AG04450 (cell line): ENCODE results near the gene RTN4RL2. TPM values are rescaled to one million over a fixed set of nuclear protein-coding genes. Genes with fewer than 3 reads are reported as not detected.

Source experiments
- CTCF ChIA-PET: fragments of 300-600, 350-600 bp; formaldehyde crosslinking; extraction: SDS; loops from one replicate; lab custom pipeline; 2022; ENCODE audit warnings: antibody characterized with exemption, inconsistent platforms; lab: Charles Lee
- POLR2A ChIA-PET: fragments of 350-600 bp; formaldehyde crosslinking; extraction: SDS; loops from one replicate; lab custom pipeline; 2021; ENCODE audit warnings: antibody characterized with exemption, inconsistent platforms; lab: Yijun Ruan, JAX
- DNase-seq: peaks from one replicate; pipeline ENCODE4 v3.0.0-alpha.2; 2011; ENCODE audit warnings: low read depth, low spot score
- H3K27ac ChIP-seq: one replicate; pipeline ENCODE4 v1.5.1; 2012; ENCODE audit warnings: low read depth, low read length, control low read depth
- H3K27me3 ChIP-seq: one replicate; pipeline ENCODE4 v1.6.0; 2012; ENCODE audit warnings: low read length; ENCODE audit not compliant: control insufficient read depth, insufficient read depth
- H3K4me3 ChIP-seq: 2 replicates; pipeline ENCODE4 v1.5.1; 2011; ENCODE audit warnings: mild to moderate bottlenecking, low read depth, low read length, control low read depth
- H3K9me3 ChIP-seq: 2 replicates; pipeline ENCODE4 v1.5.1; 2012; ENCODE audit warnings: low read length; ENCODE audit not compliant: control insufficient read depth, insufficient read depth
- CTCF ChIP-seq: IDR thresholded peaks from 2 replicates; pipeline ENCODE4 v1.5.1; 2011; ENCODE audit warnings: low read depth, low read length, control low read depth, inconsistent platforms
- polyA plus RNA-seq: library from polyadenylated mRNA; depleted of rRNA; stranded (reverse); fragments of >200 nt; gene quantifications from 2 replicates; pipeline ENCODE4 v1.2.3, GENCODE V29; 2011

RTN4RL2 gene
- polyA plus RNA-seq, 1 experiment = 0.11 TPM

- TF ChIP-seq CTCF = no peak
- CTCF ChIA-PET = interaction anchor here (0.7 to 3.5 kb wide), 6 partner anchors 9 to 44 kb away, joined by 3 to 16 read pairs (median 4); no protein-coding TSS in a partner anchor
- Histone ChIP-seq H3K27me3 (no peaks in the 10 kb centered on the region), H3K27ac (no peak overlapping the region), H3K4me3 (no peak overlapping the region), H3K9me3 (no peaks in the 10 kb centered on the region; the same call in 1 of the 2 replicates)
- DNase-seq = no peak
- POLR2A ChIA-PET = no interaction called here
Observed at GRCh38 chr11:57500515-57500914, 40.2 kb downstream of the RTN4RL2 start.

GRCh38 chr11:57500926-57501325, 40.6 kb downstream of the RTN4RL2 start:
- no peak overlapping the region for H3K4me3 ChIP-seq
- ChIA-PET POLR2A (no interaction called here), CTCF (interaction anchor here (0.7 to 3.5 kb wide), 6 partner anchors 9 to 44 kb away, joined by 3 to 16 read pairs (median 4); no protein-coding TSS in a partner anchor)
- no peaks in the 10 kb centered on the region; the same call in 1 of the 2 replicates for H3K9me3 ChIP-seq
- TF ChIP-seq CTCF = no peak
- H3K27me3 ChIP-seq = no peaks in the 10 kb centered on the region
- no peak for DNase-seq
- no peak overlapping the region for H3K27ac ChIP-seq

GRCh38 chr11:57501953-57502352, 41.6 kb downstream of the RTN4RL2 start:
- H3K27me3 ChIP-seq = no peaks in the 10 kb centered on the region
- H3K9me3 ChIP-seq = no peaks in the 10 kb centered on the region; the same call in 1 of the 2 replicates
- no peak for DNase-seq
- CTCF ChIA-PET = interaction anchor here (0.6 to 3.5 kb wide), 12 partner anchors 9 to 156 kb away, joined by 3 to 16 read pairs (median 4); no protein-coding TSS in a partner anchor
- no peak overlapping the region for H3K4me3 ChIP-seq
- TF ChIP-seq CTCF = no peak
- POLR2A ChIA-PET = no interaction called here
- no peak overlapping the region for H3K27ac ChIP-seq

GRCh38 chr11:57502376-57502775, 42.0 kb downstream of the RTN4RL2 start:
- H3K27me3 ChIP-seq = no peaks in the 10 kb centered on the region
- H3K9me3 ChIP-seq = no peaks in the 10 kb centered on the region; the same call in 1 of the 2 replicates
- TF ChIP-seq CTCF = no peak
- H3K4me3 ChIP-seq = no peak overlapping the region
- CTCF ChIA-PET = interaction anchor here (0.6 to 3.5 kb wide), 12 partner anchors 9 to 157 kb away, joined by 3 to 16 read pairs (median 4); no protein-coding TSS in a partner anchor
- DNase-seq = no peak
- H3K27ac ChIP-seq = no peak overlapping the region
- POLR2A ChIA-PET = no interaction called here

- Histone ChIP-seq H3K27me3 (no peaks in the 10 kb centered on the region), H3K9me3 (no peaks in the 10 kb centered on the region; the same call in 1 of the 2 replicates), H3K27ac (no peak overlapping the region), H3K4me3 (no peak overlapping the region)
- TF ChIP-seq CTCF = no peak
- ChIA-PET POLR2A (interaction anchor here (0.6 kb wide), 1 partner anchor 15 kb away, joined by 4 read pairs; no protein-coding TSS in a partner anchor), CTCF (interaction anchor here (0.7 to 3.5 kb wide), 7 partner anchors 9 to 157 kb away, joined by 3 to 16 read pairs (median 4); no protein-coding TSS in a partner anchor)
- no peak for DNase-seq
Observed at GRCh38 chr11:57502870-57503269, 42.5 kb downstream of the RTN4RL2 start.
